Raji (cell line): ENCODE results near the gene ENO2.
A peak's percentile ranks its signal among the peaks of the same experiment; 100 is the strongest.

Source experiments
- POLR2A ChIP-seq: IDR thresholded peaks from 2 replicates; pipeline ENCODE4 v1.6.1; 2011; ENCODE audit warnings: low read depth, low read length, control low read depth; ENCODE audit not compliant: insufficient read depth

ENO2 gene

GRCh38 chr12:6883683-6884082 lies 30.7 kb upstream of the ENO2 start:
- no peak for TF ChIP-seq POLR2A

- no peak for TF ChIP-seq POLR2A
These were observed 29.8 kb upstream of the ENO2 start for GRCh38 chr12:6884539-6884938.

GRCh38 chr12:6887460-6887859 lies 26.9 kb upstream of the ENO2 start:
- no peak for TF ChIP-seq POLR2A

GRCh38 chr12:6888360-6888759 lies 26.0 kb upstream of the ENO2 start:
- TF ChIP-seq POLR2A: no peak

GRCh38 chr12:6890789-6891645 lies 23.4 kb upstream of the ENO2 start:
- TF ChIP-seq POLR2A: peak; percentile 93

- TF ChIP-seq POLR2A: no peak
These were observed 22.8 kb upstream of the ENO2 start for GRCh38 chr12:6891646-6892001.

- TF ChIP-seq POLR2A: no peak
These were observed 20.1 kb upstream of the ENO2 start for GRCh38 chr12:6894321-6894720.

GRCh38 chr12:6896846-6897435 lies 17.4 kb upstream of the ENO2 start:
- TF ChIP-seq POLR2A: no peak

GRCh38 chr12:6899427-6899826 lies 15.0 kb upstream of the ENO2 start:
- no peak for TF ChIP-seq POLR2A

GRCh38 chr12:6899837-6900519 lies 14.4 kb upstream of the ENO2 start:
- no peak for TF ChIP-seq POLR2A

GRCh38 chr12:6902448-6902847 lies 11.9 kb upstream of the ENO2 start:
- TF ChIP-seq POLR2A: no peak

- TF ChIP-seq POLR2A: peak; percentile 32; the same call in 1 of the 2 replicates
These were observed 10.7 kb upstream of the ENO2 start for GRCh38 chr12:6903722-6904121.

GRCh38 chr12:6904280-6905276 lies 9.8 kb upstream of the ENO2 start, which contains the start of gene LRRC23:
TSS of gene LRRC23 (plus strand) at chr12:6904822. CDS start at chr12:6905634, 812 bp downstream.
- peak; percentile 92 for TF ChIP-seq POLR2A

- no peak for TF ChIP-seq POLR2A
These were observed 8.9 kb upstream of the ENO2 start for GRCh38 chr12:6905414-6906040.
